ENCODE measurements around the gene MAGED2.

DNA sequence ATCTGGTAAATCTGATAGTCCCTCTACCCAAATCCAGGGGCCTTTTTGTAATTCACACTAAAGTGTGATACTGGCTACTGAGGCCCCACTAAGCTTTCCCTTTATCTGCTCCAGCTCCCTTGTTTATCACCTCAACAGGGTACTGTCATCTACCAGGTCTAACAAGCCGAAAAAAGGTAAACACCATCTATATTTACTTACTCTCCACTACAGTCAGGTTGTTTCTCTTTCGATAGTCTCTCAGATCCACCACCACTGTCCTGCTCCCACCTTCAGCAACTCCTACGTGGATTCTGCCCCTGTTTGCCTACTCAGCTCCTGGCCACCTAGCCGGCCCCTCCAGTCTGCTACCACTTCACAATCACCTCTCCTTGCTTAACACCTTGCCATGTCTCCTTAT lies 12.8 kb upstream of the MAGED2 start:
- no peak for TF ChIP-seq POLR2AphosphoS5 (IDR thresholded peaks at IDR 0.05)
- TF ChIP-seq, protein P1, sequence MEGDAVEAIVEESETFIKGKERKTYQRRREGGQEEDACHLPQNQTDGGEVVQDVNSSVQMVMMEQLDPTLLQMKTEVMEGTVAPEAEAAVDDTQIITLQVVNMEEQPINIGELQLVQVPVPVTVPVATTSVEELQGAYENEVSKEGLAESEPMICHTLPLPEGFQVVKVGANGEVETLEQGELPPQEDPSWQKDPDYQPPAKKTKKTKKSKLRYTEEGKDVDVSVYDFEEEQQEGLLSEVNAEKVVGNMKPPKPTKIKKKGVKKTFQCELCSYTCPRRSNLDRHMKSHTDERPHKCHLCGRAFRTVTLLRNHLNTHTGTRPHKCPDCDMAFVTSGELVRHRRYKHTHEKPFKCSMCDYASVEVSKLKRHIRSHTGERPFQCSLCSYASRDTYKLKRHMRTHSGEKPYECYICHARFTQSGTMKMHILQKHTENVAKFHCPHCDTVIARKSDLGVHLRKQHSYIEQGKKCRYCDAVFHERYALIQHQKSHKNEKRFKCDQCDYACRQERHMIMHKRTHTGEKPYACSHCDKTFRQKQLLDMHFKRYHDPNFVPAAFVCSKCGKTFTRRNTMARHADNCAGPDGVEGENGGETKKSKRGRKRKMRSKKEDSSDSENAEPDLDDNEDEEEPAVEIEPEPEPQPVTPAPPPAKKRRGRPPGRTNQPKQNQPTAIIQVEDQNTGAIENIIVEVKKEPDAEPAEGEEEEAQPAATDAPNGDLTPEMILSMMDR (IDR thresholded peaks at IDR 0.05): no peak
- no peak for TF ChIP-seq POLR2A (IDR thresholded peaks at IDR 0.05)
